HG02798 (cell line): ENCODE data around the gene DNM3.
"Not testable (repeated sequence)": the region's sequence is repeated elsewhere in the genome, so short reads cannot be mapped to it uniquely, and the experiment has no call there.

Experiments used
- ATAC-seq: cut with Tn5 transposase; IDR thresholded peaks from one replicate; pipeline ENCODE4 v1.9.1; 2021; ENCODE audit warnings: mild to moderate bottlenecking; ENCODE audit not compliant: unreplicated experiment, poor library complexity

The DNM3 gene

DNA sequence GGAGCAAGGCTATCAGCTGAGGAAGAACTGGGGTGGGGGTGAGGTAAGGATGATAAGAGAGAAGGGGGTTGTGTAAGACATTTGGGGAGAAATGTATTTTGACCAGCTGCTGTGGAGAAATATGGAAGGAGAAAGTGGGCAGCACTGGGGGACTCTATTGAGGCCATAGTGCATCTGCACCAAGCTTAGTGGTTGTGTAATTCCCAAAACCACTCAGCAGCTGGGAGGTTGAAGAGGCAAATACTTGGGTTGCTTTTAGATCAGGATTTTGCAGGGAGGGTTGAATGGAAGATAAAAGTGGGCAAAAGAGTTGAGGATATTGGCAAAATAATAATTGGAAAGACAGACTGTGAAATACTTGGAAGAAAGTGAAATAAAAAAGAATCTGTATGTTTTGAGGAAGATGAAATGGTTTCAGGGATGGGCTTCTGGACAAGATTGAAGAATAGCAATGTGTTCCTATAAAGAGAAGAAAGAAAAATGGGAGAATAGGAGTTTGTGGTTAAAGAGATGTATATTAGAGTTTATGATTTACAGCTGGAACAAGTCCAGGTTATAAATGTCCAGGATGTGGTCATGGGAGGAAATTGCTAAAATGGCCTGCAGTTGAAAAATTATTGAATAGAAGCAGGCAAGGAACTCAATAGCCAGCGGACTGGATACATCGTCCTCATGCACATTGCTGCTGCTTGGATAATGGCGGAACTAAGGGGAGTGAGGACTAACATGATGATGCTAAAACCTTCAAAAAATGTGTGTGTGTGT lies 162.7 kb downstream of the DNM3 start:
- ATAC-seq, result no peak

DNA sequence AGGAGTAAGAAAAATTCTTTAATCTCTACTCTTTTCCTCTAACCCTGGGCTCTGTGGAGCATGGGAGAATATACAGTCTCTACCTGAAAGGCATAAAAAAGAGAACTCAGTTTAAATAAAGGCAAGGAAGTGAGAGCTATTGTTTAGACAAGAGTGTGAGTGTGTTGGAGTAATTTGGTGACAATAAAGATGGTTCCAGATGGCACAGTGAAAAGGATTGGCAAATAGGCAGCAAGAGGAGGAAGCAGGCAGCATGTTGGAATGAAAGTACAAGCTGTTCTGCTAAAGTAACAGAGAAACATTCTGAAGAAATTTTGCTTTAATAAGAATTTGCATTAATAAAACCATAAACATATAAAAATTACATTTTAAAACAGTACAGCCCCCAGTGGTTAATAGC lies 163.4 kb downstream of the DNM3 start:
- ATAC-seq, result no peak

DNA sequence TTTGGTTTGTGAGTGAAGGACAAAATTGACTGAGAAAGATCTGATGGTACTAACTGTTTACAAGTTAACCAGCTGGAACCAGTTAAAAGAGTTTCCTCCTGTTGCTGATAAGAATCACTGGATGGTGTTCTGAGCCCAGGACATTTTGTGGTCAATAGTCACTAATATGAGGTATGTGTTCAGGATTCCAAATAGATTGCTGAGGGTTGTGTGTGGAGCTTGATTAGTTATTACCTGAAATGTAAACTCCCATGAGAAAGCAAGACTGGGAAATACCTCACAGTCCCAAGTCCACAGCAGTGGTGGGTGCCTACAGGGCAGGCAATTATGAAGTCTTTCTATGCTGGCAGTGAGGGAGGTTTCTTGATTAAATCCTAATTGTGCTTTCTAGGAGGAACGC lies 164.6 kb downstream of the DNM3 start:
- ATAC-seq, result no peak

DNA sequence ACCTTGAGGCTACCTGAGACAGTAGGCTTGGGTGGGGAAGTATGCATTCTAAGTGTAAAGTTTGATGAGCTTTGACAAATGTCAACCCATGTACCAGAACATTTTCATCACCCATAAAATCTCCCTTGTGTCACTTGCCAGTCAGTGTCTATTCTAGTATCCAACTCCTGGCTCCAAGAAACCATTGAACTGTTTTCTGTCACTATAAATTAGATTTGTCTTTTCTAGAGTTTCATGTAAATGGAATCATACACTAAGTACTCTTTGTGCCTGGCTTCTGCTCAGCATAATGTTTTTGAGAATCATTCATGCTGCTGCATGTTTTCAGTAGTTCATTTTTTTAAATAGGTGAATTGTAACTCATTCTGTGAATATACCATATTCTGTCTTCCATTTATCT lies 165.4 kb downstream of the DNM3 start:
- no peak for ATAC-seq

DNA sequence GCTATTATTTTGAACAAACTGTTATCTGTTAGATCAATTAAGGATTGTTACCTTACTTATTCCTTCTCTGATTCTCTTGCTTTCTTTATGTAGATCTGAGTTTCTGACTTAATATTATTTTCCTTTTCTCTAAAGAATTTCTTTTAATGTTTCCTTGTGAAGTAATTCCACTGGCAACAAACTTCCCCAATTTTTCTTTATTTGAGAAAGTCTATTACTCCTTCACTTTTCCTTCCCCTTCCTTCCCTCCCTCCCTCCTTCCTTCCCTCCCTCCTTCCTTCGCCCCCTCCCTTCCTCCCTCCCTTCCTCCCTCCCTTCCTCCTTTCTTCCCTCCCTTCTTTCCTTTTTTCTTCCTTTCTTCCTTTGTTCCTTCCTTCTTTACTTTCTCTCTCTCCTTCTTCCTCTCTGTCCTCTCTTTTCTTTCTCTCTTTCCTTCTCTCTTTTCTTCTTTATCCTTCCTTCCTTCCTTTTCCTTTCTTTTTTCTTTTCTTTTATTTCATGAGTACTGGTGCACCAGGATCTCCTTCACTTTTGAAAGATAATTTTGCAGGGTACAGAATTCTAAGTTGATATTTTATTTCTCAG lies 177.5 kb downstream of the DNM3 start:
- no peak for ATAC-seq

DNA sequence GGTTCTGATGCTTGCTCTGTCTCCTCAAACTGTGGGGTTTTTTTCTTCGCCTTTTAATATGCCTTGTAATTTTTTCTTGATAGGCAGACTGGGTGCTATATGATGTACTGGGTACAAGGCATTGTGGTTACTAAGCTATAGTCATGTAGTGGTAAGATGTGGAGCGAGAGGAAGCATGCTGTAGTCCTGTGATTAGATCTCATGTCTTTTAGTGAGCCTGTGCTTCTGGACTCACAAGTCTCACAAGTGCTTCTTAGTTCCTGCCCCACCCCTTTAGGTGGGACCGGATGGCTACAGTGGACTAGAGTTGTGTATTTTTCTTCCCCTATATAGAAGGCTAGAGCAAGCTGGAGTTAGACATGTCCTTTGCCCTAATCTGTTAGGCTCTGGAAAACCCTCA lies 178.7 kb downstream of the DNM3 start:
- ATAC-seq, result no peak

DNA sequence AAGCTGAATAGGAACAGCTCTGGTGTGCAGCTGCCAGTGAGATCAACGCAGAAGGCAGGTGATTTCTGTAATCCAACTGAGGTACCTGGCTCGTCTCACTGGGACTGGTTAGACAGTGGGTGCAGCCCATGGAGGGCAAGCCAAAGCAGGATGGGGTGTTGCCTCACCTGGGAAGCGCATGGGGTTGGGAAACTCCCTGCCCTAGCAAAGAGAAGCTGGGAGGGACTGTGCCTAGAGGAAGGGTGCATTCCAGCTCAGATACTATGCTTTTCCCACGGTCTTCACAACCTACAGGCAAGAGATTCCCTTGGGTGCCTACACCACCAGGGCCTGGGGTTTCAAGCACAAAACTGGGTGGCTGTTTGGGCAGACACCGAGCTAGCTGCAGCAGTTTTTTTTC lies 183.2 kb downstream of the DNM3 start:
- no peak for ATAC-seq

DNA sequence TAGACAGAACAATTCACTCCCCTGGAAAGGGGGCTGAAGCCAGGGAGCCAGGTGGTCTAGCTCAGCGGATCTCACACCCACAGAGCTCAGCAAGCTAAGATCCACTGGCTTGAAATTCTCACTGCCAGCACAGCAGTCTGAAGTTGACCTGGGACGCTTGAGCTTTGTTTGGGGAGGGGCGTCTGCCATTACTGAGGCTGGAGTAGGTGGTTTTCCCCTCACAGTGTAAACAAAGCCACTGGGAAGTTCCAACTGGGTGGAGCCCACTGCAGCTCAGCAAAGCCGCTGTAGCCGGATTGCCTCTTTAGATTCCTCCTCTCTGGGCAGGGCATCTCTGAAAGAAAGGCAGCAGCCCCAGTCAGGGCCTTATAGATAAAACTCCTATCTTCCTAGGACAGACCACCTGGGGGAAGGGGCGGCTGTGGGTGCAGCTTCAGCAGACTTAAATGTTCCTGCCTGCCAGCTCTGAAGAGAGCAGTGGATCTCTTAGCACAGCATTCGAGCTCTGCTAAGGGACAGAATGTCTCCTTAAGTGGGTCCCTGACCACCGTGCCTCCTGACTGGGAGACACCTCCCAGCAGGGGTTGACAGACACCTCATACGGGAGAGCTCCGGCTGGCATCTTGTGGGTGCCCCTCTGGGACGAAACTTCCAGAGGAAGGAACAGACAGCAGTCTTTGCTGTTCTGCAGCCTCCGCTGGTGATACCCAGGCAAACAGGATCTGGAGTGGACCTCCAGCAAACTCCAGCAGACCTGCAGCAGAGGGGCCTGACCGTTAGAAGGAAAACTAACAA lies 183.8 kb downstream of the DNM3 start:
- not testable (repeated sequence) for ATAC-seq

DNA sequence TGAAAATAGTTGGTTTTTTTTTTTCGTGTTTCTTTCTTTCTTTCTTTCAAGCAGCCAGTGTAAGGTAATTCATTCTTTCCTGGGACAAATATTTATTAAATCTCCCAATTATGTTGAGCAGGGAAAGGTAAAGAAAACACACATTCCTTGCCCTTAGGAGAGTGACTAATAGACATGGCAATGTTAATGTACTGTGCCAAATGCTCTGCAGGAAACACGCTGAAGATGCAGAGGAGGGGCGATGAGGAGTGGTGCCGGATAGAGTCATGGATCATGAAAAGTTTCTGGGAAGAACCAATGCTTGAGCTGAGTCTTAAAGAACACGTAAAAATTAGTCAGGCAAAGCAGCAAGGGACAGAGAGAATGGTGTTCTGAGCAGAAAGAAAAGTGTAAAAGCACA lies 199.2 kb downstream of the DNM3 start:
- ATAC-seq, result no peak

DNA sequence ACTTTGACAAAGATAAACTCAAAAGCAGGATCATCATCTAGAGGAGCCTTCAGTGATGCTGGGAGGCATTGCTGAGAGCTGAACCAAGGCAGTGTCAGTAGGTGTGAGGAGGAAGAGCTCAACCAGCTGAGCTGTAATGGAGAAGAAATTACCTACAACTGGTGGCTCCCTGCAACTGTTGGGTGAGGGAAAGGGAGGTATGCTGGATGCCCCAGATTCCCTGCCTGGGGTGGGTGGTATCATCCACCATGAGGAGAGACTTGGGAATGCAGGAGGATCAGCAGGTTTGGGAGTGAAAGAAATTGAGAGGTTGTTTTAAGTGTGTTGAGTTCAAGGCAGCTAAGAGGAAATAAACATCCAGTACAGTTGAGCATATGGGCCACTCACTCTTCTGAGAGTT lies 199.8 kb downstream of the DNM3 start:
- no peak for ATAC-seq

DNA sequence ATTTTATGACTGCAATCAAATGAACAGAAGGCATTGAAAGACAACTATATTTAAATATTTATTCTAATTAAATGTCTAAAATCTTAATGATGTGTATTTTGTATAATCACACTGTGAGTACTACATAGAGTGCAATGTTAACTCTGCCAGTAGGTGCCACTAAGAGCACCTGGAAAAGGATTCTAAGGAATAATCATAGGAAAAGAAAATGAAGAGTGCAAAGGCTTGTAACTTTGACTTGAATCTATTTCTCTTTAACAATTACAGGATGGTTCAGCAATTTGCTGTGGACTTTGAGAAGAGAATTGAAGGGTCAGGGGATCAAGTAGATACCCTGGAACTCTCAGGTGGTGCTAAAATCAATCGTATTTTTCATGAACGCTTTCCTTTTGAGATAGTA lies 200.4 kb downstream of the DNM3 start:
- no peak for ATAC-seq

DNA sequence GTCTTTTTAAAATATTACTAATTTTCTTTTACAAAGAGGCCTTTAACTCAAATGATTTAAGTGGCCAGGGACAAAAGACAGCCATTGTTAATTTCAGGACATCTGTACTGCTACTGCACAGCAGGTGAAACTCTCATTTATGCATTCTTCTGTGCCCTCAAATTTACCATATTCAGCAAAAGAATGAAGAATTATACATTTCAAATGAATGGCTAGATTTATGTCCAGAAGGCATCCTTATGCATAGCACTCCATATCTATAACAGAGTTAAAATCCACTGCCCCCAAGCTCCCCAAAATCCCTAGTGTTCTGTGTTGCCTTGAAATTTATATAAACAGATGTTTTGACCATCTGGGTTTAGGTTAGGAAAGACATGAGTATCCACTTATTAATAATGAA lies 202.6 kb downstream of the DNM3 start:
- ATAC-seq, result no peak

DNA sequence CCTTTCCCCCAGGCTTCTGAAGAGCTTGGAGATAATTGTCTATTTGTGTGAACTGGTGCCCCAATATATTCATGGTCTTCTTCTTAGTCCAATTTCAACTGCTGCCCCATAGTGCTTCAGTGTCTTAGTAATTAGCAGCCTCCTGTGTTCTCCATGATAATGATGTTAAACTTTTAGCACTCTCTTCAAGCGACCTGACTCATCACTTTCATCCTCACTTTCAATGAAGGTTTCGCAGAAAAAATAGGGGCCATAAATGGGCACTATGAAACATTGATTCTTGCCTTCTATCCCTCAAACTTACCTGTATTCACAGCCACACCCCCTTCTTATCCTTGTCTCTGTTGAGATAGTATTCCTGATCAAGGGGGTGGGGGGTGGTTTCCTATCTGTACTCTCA lies 210.6 kb downstream of the DNM3 start:
- no peak for ATAC-seq

DNA sequence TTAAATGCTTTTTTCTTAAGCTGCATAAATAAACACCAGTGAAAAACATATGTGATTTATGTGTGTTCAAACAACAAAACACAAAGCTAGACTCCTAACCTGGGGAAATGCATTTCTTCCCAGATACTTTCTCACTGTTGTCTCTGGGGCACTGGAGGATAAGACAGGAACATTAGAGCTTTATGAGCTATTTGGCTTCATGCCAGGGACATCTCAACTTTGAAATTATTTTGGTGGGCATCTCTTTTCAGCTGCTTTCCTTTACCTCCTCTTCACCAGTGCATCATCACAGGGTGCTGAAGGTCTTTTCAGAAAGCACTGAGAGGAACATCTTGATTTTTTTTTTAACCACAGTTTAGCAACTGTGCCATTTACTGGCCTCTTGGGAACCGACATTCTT lies 212.9 kb downstream of the DNM3 start:
- no peak for ATAC-seq

DNA sequence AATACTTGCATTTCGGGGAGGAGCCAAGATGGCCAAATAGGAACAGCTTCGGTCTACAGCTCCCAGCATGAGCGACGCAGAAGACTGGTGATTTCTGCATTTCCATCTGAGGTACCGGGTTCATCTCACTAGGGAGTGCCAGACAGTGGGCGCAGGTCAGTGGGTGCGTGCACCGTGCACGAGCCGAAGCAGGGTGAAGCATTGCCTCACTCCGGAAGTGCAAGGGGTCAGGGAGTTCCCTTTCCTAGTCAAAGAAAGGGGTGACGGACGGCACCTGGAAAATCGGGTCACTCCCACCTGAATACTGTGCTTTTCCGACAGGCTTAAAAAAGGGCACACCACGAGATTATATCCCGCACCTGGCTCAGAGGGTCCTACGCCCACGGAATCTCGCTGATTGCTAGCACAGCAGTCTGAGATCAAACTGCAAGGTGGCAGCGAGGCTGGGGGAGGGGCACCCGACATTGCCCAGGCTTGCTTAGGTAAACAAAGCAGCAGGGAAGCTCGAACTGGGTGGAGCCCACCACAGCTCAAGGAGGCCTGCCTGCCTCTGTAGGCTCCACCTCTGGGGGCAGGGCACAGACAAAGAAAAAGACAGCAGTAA lies 214.6 kb downstream of the DNM3 start:
- ATAC-seq, result not testable (repeated sequence)

DNA sequence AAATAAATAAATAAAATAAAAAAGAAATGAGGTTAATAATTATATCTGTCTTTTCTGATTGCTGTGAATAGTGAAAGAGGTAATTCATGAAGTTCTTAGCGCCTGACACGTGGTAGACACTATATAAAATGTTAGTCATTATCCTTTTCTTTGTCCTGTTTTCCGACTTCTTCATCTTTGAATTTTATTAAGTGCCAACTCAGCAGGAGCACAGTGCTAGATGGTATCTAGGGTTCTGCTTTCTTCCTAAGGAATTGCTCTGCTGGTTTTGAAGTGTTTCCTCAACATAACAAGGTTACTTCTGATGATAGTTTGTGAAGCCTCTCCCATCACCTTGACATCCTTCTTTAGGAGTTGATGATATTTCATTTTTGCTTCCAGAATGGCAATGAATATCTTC lies 227.0 kb downstream of the DNM3 start:
- no peak for ATAC-seq

DNA sequence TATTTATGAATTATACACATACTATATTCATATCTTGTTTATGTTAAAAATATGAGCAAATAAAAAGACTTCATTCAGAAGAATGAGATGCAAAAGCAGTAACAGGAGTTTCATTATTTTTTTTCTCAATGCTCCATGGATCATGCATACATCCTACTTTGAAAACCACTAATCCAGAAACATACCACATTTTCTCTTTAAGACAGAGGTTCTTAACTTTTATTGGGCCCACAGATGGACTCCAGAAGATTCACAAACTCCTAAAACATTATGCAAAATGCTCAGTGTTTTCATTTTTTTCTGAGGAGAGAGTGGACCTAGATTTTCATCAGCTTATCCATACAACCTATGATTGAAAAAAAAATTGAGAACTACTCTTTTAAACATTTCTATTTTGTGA lies 227.8 kb downstream of the DNM3 start:
- no peak for ATAC-seq

DNA sequence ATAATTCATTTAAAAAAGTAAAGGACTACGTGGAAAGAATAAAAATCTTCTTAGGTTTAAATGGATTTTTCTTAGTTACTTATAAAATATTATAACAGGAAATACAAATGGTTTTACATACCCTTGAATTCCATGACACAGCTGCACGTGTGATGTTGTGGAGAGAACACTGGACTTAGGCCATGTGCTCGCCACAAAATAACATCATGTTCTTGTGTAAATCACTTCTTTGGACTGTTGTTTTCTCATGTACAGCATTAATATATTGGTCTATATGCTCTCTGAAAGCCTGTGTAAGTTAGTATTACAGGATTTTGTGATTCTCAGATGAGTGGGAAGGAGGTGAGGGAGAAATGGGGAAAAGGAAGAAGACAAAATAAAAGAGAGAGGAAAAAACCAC lies 228.2 kb downstream of the DNM3 start:
- no peak for ATAC-seq

DNA sequence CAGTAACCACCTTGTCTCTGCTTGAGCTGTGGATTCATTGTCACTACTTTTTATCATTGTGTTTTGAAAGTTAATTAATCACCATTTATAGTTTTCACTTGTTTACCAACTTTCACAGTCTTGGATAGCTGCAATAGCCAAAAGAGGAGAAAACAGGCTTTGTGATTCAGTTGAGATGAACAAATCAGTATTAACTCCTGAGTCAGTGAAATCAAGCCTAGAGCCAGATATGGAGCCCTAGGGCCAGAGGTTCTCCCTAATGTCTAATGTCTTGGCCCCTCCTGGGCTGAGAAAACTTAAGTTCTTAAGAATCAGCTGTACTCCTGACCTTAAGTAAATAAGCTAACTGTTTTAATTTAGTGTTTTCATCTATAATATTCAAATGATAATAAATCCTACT lies 228.8 kb downstream of the DNM3 start:
- no peak for ATAC-seq

DNA sequence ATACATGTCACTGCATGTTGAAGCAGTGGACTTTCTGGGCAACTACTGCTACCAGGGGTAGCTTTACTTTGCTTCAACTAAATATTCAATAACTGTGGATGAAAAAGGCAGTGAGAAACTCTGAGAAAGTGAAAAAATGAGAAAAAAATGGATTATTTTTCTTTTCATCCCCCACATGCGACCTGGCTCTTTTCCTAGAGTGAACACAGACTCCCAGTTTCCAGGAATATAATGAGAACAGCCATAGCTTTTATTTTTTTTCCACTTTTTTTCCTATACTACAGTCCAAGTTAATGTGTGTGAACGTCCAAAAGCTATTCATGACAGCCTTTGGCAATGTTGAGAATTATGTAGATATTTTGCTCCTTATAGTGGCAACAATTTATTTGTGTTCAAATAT lies 230.4 kb downstream of the DNM3 start:
- no peak for ATAC-seq

DNA sequence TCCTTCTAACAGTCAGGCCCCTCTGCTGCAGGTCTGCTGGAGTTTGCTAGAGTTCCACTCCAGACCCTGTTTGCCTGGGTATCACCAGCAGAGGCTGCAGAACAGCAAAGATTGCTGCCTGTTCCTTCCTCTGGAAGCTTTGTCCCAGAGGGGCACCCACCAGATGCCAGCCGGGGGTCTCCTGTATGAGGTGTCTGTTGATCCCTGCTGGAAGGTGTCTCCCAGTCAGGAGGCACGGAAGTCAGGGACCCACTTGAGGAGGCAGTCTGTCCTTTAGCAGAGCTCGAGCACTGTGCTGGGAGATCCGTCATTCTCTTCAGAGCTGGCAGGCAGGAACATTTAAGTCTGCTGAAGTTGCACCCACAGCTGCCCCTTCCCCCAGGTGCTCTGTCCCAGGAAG lies 238.6 kb downstream of the DNM3 start:
- ATAC-seq, result not testable (repeated sequence)
